Thyroid gland (tissue), 4 donors: ENCODE results near the gene MOGAT2. TPM values are rescaled to one million over a fixed set of nuclear protein-coding genes. Genes with fewer than 3 reads are reported as not detected.

Source experiments
- DNase-seq, 2 donors: peaks; one replicate each; pipeline ENCODE4 v3.0.0-alpha.2; 2019
- H3K27ac ChIP-seq, 3 donors: fragments of 200-600 bp; sonication (generic); 1 replicate in 2 of 3; 2 replicates in 1 of 3; pipeline ENCODE4 v1.5.1; 2016 to 2019; ENCODE audit warnings: mild to moderate bottlenecking in 1 of 3, moderate library complexity in 1 of 3
- H3K27me3 ChIP-seq: fragments of 200-600 bp; sonication (generic); one replicate; pipeline ENCODE4 v1.5.1; 2019
- H3K36me3 ChIP-seq, 2 donors: fragments of 200-600 bp; sonication (generic); one replicate each; pipeline ENCODE4 v1.5.1; 2016 to 2019
- H3K4me1 ChIP-seq, 2 donors: fragments of 200-600 bp; sonication (generic); one replicate each; pipeline ENCODE4 v1.5.1; 2017 to 2019
- H3K4me3 ChIP-seq, 3 donors: fragments of 200-600 bp; sonication (generic); replicated peaks in 1 of 3; 1 replicate in 2 of 3; 2 replicates in 1 of 3; pipeline ENCODE4 v1.5.1; 2016; ENCODE audit warnings: mild to moderate bottlenecking in 1 of 3
- H3K9me3 ChIP-seq: fragments of 200-600 bp; sonication (generic); one replicate; pipeline ENCODE4 v1.5.1; 2017
- CTCF ChIP-seq, 6 experiments: fragments of 200-600 bp in 3 of 6; fragments of 450-650 bp in 3 of 6; sonication (generic) in 3 of 6; IDR thresholded peaks; one replicate each; pipeline ENCODE4 v1.5.1; 2016 to 2019; ENCODE audit warnings: antibody characterized with exemption in 6 of 6, mild to moderate bottlenecking in 2 of 6, inconsistent platforms in 1 of 6, moderate library complexity in 1 of 6
- POLR2A ChIP-seq, 2 donors: fragments of 450-650 bp; IDR thresholded peaks; one replicate each; pipeline ENCODE4 v1.6.1; 2017; ENCODE audit warnings: antibody characterized with exemption in 2 of 2, mild to moderate bottlenecking in 2 of 2, moderate library complexity in 1 of 2
- WGBS, 2 donors: methylation state at CpG; one replicate each; pipeline ENCODE4 v1.1.5; 2017; 5-methylcytosine and 5-hydroxymethylcytosine counted together
- intact Hi-C: fragments of 100-400 bp; cut with DNase I; formaldehyde crosslinking; loops from one replicate; pipeline ENCODE4 v1.15.1; 2023
- total RNA-seq, 4 donors: library from RNA; depleted of rRNA; stranded (reverse); fragments of >200 nt; gene quantifications; one replicate each; pipeline ENCODE4 v1.2.3, GENCODE V29; 2016

The MOGAT2 gene
- total RNA-seq, 4 donors from 2014 or later = 1.0 TPM; not detected in 3

GRCh38 chr11:75725547-75726320, 8.1 kb downstream of the MOGAT2 start:
- no peaks in the 10 kb centered on the region for H3K4me1 ChIP-seq
- H3K27me3 ChIP-seq = no peaks in the 10 kb centered on the region
- no peaks in the 10 kb centered on the region for H3K9me3 ChIP-seq
- 88 to 90% methylated on average over 12 to 13 of the region's 13 CpGs for WGBS, 2 donors
- intact Hi-C loops = loop anchor here (10.0 kb wide), 1 partner anchor 429 kb away; no protein-coding TSS in a partner anchor
- no peak for DNase-seq
- TF ChIP-seq CTCF (IDR thresholded peaks at IDR 0.05) (no peak), POLR2A (IDR thresholded peaks at IDR 0.05) (no peak)
- H3K27ac ChIP-seq = no peak overlapping the region
- no peaks in the 10 kb centered on the region for H3K36me3 ChIP-seq
- no peak overlapping the region for H3K4me3 ChIP-seq

- intact Hi-C loops = loop anchor here (10.0 kb wide), 1 partner anchor 426 kb away; no protein-coding TSS in a partner anchor
- H3K9me3 ChIP-seq = no peaks in the 10 kb centered on the region
- DNase-seq = no peak
- H3K4me3 ChIP-seq = no peak overlapping the region
- H3K36me3 ChIP-seq = no peaks in the 10 kb centered on the region
- TF ChIP-seq CTCF (IDR thresholded peaks at IDR 0.05) = no peak
- TF ChIP-seq POLR2A (IDR thresholded peaks at IDR 0.05) = no peak
- H3K27ac ChIP-seq = no peak overlapping the region
- peaks cover 6 to 7% of the 10 kb centered on the region in 2 donors for H3K4me1 ChIP-seq
- 91 to 95% methylated on average over 2 of the region's 2 CpGs for WGBS, 2 donors
- H3K27me3 ChIP-seq = no peaks in the 10 kb centered on the region
Measured at GRCh38 chr11:75728992-75729391, 11.4 kb downstream of the MOGAT2 start.

- Histone ChIP-seq H3K27ac (no peak overlapping the region), H3K9me3 (no peaks in the 10 kb centered on the region), H3K36me3 (no peaks in the 10 kb centered on the region), H3K27me3 (no peaks in the 10 kb centered on the region), H3K4me3 (no peak overlapping the region), H3K4me1 (peaks cover 7 to 13% of the 10 kb centered on the region in 2 donors)
- no peak for TF ChIP-seq CTCF (IDR thresholded peaks at IDR 0.05)
- no peak for TF ChIP-seq POLR2A (IDR thresholded peaks at IDR 0.05)
- no peak for DNase-seq
- intact Hi-C loops = no loop called here
- 92 to 95% methylated on average over 5 of the region's 5 CpGs for WGBS, 2 donors
Measured at GRCh38 chr11:75731095-75731494, 13.5 kb downstream of the MOGAT2 start.

GRCh38 chr11:75733071-75733430, 15.4 kb downstream of the MOGAT2 start:
- no peaks in the 10 kb centered on the region for H3K27me3 ChIP-seq
- no peak for DNase-seq
- H3K36me3 ChIP-seq = no peaks in the 10 kb centered on the region
- WGBS, 2 donors = 93 to 97% methylated on average over 8 of the region's 8 CpGs
- H3K27ac ChIP-seq = no peak overlapping the region
- peaks cover 7 to 13% of the 10 kb centered on the region in 2 donors for H3K4me1 ChIP-seq
- H3K4me3 ChIP-seq = no peak overlapping the region
- H3K9me3 ChIP-seq = no peaks in the 10 kb centered on the region
- intact Hi-C loops = no loop called here
- TF ChIP-seq POLR2A (IDR thresholded peaks at IDR 0.05) = no peak
- TF ChIP-seq CTCF (IDR thresholded peaks at IDR 0.05) = no peak

GRCh38 chr11:75733431-75734107, 15.9 kb downstream of the MOGAT2 start:
- TF ChIP-seq POLR2A (IDR thresholded peaks at IDR 0.05) (no peak), CTCF (IDR thresholded peaks at IDR 0.05) (no peak)
- Histone ChIP-seq H3K9me3 (no peaks in the 10 kb centered on the region), H3K27ac (no peak overlapping the region), H3K4me1 (peaks cover 7 to 13% of the 10 kb centered on the region in 2 donors), H3K27me3 (no peaks in the 10 kb centered on the region), H3K36me3 (no peaks in the 10 kb centered on the region), H3K4me3 (no peak overlapping the region)
- peak; percentile 66 to 75 for DNase-seq
- WGBS, 2 donors = 31 to 43% methylated on average over 5 of the region's 5 CpGs
- intact Hi-C loops = no loop called here
